ENCODE results near the gene ITPK1. TPM values are rescaled to one million over a fixed set of nuclear protein-coding genes. Genes with fewer than 3 reads are reported as not detected.

Gene ITPK1
- total RNA-seq, 1 experiment from 2014 or later, result 66.2 TPM

DNA sequence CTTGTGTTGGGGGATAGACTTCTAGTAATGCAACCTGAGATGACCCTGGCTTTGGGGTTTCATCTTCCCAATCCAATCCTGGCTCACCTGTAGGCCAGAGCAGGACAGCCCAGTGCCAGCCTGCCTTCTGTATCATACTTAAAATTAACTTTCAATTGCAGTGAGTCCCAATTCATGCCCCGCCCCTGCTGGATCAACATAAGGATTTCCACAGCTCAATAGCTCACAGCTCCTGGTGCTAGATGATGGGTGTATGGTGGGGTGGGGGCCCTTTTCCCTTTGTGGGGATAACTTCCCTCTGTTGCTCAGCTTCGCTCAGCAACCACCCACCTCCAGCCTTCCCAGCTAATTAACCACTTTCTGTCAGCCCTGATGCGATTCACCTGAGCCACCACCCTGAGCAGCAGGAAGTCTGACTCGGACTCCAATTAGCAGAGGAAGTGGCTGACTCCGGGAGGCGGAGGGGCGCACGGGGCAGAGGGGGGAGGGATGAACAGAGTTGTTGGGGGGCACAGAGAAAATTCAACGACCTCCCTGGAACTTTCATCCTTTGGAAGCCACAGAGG lies 217.1 kb downstream of the ITPK1 start:
- Histone ChIP-seq H3K4me1 (ENCODE audit: insufficient read depth, low read length) (0 out of 2 replicates have a peak, but pooled peaks cover 3% of the 10 kb centered on the region), H3K9ac (ENCODE audit: low read length) (no peak overlapping the region), H3K27me3 (ENCODE audit: low read length) (peaks cover 13% of the 10 kb centered on the region), H3K79me2 (ENCODE audit: low read length) (no peaks in the 10 kb centered on the region), H3K27ac (ENCODE audit: low read length) (no peak overlapping the region), H3K4me2 (ENCODE audit: low read length) (peak overlapping the region; percentile 31; the same call in 1 of the 2 replicates), H2AFZ (ENCODE audit: low read length) (no peak overlapping the region), H3K4me3 (ENCODE audit: low read length) (no peak overlapping the region), H3K9me3 (ENCODE audit: low read length) (no peaks in the 10 kb centered on the region), H3K36me3 (ENCODE audit: low read depth, low read length) (no peaks in the 10 kb centered on the region), H4K20me1 (ENCODE audit: low read length) (no peaks in the 10 kb centered on the region), H3K9me2 (replicated peaks; ENCODE audit: low read length) (no peaks in the 10 kb centered on the region), H3F3A (ENCODE audit: low read length, unreplicated experiment) (no peaks in the 10 kb centered on the region)
- POLR2A ChIA-PET (ENCODE audit: unreplicated experiment), result no interaction called here
- BruUV-seq (replicated peaks), result no TSS peak
- no peak for DNase-seq
- TF ChIP-seq, protein P1, sequence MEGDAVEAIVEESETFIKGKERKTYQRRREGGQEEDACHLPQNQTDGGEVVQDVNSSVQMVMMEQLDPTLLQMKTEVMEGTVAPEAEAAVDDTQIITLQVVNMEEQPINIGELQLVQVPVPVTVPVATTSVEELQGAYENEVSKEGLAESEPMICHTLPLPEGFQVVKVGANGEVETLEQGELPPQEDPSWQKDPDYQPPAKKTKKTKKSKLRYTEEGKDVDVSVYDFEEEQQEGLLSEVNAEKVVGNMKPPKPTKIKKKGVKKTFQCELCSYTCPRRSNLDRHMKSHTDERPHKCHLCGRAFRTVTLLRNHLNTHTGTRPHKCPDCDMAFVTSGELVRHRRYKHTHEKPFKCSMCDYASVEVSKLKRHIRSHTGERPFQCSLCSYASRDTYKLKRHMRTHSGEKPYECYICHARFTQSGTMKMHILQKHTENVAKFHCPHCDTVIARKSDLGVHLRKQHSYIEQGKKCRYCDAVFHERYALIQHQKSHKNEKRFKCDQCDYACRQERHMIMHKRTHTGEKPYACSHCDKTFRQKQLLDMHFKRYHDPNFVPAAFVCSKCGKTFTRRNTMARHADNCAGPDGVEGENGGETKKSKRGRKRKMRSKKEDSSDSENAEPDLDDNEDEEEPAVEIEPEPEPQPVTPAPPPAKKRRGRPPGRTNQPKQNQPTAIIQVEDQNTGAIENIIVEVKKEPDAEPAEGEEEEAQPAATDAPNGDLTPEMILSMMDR (conservative IDR thresholded peaks at IDR 0.05; ENCODE audit: low read depth, low read length), result no peak
- TF ChIP-seq EZH2 (IDR thresholded peaks at IDR 0.05; ENCODE audit: low read length, unreplicated experiment) (no peak), EZH2phosphoT487 (IDR thresholded peaks at IDR 0.05; ENCODE audit: borderline replicate concordance, low read length) (no peak)
- ATAC-seq, result peak; percentile 18; the same call in 1 of the 2 replicates
- CTCF ChIA-PET, result interaction anchor here (0.5 kb wide), 1 partner anchor 17 kb away, joined by 7 read pairs; no protein-coding TSS in a partner anchor
- intact Hi-C loops (cut with micrococcal nuclease), result no loop called here

DNA sequence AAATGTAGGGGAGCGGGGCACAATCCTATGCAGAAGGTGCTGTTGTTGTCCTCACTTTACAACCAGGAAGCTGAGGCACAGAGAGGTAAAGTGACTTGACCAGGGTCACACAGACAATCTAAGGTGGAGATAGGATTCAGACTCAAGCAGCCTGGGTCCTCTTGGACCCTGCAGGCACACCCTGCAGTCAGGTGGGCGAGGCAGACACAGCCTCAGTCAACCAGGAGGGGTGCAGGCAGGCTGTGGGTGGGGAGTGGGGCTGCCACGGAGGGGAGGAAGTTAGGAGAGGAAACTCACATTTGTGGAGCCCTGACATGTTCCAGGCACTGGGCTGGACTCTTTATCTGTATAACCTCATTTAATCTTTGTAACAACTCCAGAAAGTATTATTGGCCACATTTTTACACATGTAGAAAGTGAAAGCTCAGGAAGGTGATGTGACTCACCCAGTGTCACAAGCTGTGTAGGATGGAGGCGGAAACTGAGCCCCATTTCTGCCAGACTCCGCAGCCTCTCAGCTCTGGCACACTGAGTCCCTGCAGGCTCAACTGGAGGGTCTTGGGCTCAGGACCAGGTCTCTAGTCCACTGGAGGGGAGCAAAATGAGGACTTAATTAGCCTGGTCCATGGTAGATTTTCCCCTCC lies 217.7 kb downstream of the ITPK1 start:
- DNase-seq (peak; percentile 12), ATAC-seq (no peak)
- POLR2A ChIA-PET (ENCODE audit: unreplicated experiment), result no interaction called here
- CTCF ChIA-PET, result interaction anchor here (0.5 kb wide), 1 partner anchor 16 kb away, joined by 7 read pairs; no protein-coding TSS in a partner anchor
- intact Hi-C loops (cut with micrococcal nuclease), result no loop called here
- H3K4me3 ChIP-seq (ENCODE audit: low read length), result no peak overlapping the region
- TF ChIP-seq, protein P1 (conservative IDR thresholded peaks at IDR 0.05; ENCODE audit: low read depth, low read length), result no peak
- TF ChIP-seq EZH2phosphoT487 (IDR thresholded peaks at IDR 0.05; ENCODE audit: borderline replicate concordance, low read length) (no peak), EZH2 (IDR thresholded peaks at IDR 0.05; ENCODE audit: low read length, unreplicated experiment) (no peak)
- no TSS peak for BruUV-seq (replicated peaks)
- no peak overlapping the region for H2AFZ ChIP-seq (ENCODE audit: low read length)
- no peak overlapping the region for H3K9ac ChIP-seq (ENCODE audit: low read length)
- peaks cover 7% of the 10 kb centered on the region for H3K27me3 ChIP-seq (ENCODE audit: low read length)
- peak overlapping the region; percentile 31; the same call in 1 of the 2 replicates for H3K4me2 ChIP-seq (ENCODE audit: low read length)
- no peaks in the 10 kb centered on the region for H3K79me2 ChIP-seq (ENCODE audit: low read length)
- H3K4me1 ChIP-seq (ENCODE audit: insufficient read depth, low read length), result 0 out of 2 replicates have a peak, but pooled peaks cover 3% of the 10 kb centered on the region
- H3K9me2 ChIP-seq (replicated peaks; ENCODE audit: low read length), result no peaks in the 10 kb centered on the region
- H4K20me1 ChIP-seq (ENCODE audit: low read length), result no peaks in the 10 kb centered on the region
- H3K27ac ChIP-seq (ENCODE audit: low read length), result no peak overlapping the region
- H3K36me3 ChIP-seq (ENCODE audit: low read depth, low read length), result no peaks in the 10 kb centered on the region
- H3F3A ChIP-seq (ENCODE audit: low read length, unreplicated experiment), result no peaks in the 10 kb centered on the region
- H3K9me3 ChIP-seq (ENCODE audit: low read length), result peaks cover 5% of the 10 kb centered on the region; the same call in 1 of the 2 replicates

All from PC-3 (cell line).